HG02840 (cell line): ENCODE results near the gene EFCAB6.

Experiments
- ATAC-seq: cut with Tn5 transposase; IDR thresholded peaks from one replicate; pipeline ENCODE4 v1.9.1; 2021; ENCODE audit warnings: mild to moderate bottlenecking, moderate library complexity, moderate number of reproducible peaks; ENCODE audit not compliant: unreplicated experiment, low FRiP score

The EFCAB6 gene

GRCh38 chr22:43560651-43561050, 251.5 kb downstream of the EFCAB6 start:
- ATAC-seq, result no peak

DNA sequence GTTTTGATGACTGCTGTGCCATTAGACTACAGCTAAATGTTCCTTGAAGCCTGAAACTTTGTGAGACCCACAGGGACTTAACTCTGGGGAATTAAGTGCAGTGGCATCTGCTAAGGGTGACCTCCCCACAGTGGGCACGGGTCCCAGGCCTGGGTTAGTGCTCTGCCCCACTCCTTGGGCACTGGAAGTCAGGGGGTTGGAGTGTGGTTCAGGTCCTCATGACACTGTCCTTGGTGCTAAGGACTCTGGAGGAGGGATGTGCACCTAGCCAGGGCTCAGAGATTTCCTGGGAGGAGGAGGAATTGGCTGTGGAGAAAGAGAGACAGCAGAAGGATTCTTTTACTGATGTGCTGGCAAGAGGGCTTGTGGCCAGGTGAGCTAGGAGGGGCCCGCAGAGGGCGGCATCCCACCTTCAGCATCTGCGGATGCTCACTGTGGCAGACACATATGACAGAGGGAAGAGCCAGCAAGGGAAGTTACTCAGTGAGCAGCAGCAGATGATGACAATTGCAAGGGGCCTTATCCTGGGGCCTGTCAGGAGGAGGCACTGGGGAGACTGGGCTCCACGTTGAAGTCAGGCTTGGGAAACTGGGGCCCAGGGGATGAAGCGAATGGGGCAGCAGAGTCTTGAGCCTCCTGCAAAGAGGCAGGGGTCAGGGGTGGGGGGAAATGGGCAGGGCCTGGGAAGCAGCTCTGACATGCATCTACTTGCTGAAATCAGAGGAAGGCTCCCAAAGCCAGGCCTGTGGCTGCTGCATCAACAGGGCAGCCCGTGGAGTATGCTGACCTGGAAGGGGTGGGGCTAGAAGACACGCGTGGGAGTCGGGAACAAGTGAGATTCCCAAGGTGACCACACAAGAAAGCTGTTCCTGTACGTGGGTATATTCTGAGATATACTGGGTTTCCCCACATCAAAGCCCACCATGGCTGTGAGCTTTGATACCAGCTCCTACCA, 256.3 kb downstream of the EFCAB6 start:
- ATAC-seq, result no peak

- no peak for ATAC-seq
These were observed 257.3 kb downstream of the EFCAB6 start for GRCh38 chr22:43554694-43555365.

GRCh38 chr22:43554259-43554636, 257.9 kb downstream of the EFCAB6 start:
- ATAC-seq, result no peak

- no peak for ATAC-seq
These were observed 258.4 kb downstream of the EFCAB6 start for GRCh38 chr22:43553451-43554258.

GRCh38 chr22:43550672-43551071, 261.4 kb downstream of the EFCAB6 start:
- ATAC-seq, result no peak

- ATAC-seq, result no peak
These were observed 262.0 kb downstream of the EFCAB6 start for GRCh38 chr22:43550024-43550620.

DNA sequence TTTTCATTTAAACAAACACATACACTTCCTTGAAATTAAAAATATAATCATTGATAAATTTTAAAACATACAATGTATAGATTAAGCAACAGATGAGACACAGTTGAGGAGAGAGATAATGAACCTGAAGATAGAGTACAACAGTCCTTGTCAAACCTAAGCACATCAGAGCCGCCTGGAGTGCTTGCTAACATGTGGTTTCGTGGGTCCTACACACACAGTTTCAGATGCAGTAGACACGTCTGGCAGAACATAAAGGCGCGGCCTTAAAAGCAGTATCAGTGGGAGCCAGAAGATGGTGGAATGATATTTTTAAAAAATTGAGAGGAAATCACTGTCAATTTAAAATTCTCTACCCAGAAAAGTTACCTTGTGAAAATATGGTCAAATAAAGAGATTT, 265.9 kb downstream of the EFCAB6 start:
- no peak for ATAC-seq

GRCh38 chr22:43544289-43544673, 267.8 kb downstream of the EFCAB6 start:
- no peak for ATAC-seq

GRCh38 chr22:43543522-43544288, 268.4 kb downstream of the EFCAB6 start:
- no peak for ATAC-seq

GRCh38 chr22:43542681-43543521, 269.2 kb downstream of the EFCAB6 start:
- no peak for ATAC-seq

DNA sequence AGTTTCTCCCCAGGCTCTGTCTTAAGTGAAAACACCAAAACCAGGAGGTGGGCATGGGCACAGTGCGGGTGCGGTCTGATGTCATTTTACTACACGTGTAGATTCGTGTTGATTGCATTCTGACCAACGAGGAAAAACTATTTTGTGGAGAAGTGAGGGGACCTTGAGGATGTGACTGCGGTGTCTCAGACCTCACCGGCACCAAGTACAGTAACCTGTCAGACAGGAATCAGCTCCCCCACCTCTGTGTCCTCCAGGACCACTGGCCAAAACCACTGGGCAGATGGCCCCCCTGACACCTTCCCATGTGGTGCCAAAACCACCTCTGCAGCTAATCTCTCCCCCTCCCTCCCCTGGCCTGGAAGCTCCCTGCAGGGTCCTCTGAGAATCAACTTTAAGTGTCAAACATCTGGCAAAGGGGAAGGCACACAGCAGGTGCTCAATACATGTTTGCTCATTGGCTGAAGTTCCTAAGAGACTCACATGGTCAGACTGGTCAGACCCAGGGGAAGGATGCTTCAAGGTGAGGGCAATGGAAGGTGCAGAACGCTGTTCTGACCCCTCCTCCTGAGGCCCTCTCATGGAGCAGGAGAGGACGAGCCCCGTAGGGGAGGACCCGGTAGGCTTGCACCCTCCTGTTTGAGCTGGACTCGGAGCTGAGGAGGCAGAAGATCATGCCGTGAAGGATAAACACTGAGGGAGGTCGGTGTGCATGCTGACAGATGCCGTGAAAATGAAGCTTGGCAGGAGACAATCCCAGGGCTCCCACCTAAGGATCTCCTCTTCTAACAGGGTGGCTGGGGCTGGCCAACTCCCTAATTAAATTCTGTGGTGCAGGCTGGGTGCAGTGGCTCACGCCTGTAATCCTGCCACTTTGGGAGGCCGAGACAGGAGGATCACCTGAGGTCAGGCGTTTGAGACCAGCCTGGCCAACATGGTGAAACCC, 270.4 kb downstream of the EFCAB6 start:
- ATAC-seq, result no peak

DNA sequence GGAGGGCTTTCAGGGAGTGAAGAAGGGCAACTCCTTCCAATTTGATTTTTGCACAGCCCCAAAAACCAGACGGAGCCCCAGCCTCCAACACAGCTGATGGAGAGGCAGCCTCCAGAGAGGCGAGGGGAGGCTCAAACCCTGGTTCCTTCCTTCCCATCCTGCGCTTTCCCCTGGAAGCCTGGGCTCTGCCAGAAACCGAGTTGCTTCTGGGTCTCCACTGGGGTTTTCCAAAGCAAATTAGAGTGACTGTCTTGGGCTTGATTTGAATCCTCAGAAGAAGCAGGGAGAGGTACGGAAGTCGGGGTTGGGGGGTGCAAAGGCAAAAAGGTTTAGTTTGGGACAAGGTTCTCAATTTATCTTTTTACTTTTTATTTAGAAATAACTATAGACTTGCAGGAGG, 271.1 kb downstream of the EFCAB6 start:
- no peak for ATAC-seq

DNA sequence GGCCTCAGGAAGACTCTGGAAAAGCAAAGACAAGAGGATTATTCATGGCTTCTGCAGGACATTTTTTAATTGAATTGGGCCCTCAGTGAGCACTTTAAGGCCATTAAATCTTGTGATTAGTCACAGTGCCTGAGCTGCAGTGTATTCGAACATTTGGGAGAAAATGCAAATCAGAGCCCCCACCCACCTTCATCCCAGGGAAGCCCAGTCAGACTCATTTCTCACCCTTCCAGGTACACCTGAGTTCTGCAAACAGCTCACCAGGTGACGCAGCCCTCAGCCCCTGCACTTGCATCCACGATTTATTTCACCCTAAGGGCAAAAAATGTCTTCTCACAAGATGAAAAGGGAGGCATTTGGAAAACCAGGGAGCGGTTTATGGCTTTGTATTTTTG, 271.6 kb downstream of the EFCAB6 start:
- ATAC-seq, result no peak

GRCh38 chr22:43539572-43540528, 272.3 kb downstream of the EFCAB6 start:
- no peak for ATAC-seq

- no peak for ATAC-seq
These were observed 275.0 kb downstream of the EFCAB6 start for GRCh38 chr22:43537019-43537585.
